Measurements from ENCODE around the gene PRDM16.
A peak's percentile ranks its signal among the peaks of the same experiment; 100 is the strongest.

Gene PRDM16

GRCh38 chr1:3474016-3474415 is 405.0 kb downstream of the PRDM16 start:
- DNase-seq: no peak

GRCh38 chr1:3474421-3474820 is 405.4 kb downstream of the PRDM16 start:
- DNase-seq: no peak

- DNase-seq: no peak
Measured at GRCh38 chr1:3475839-3476573, 407.0 kb downstream of the PRDM16 start.

GRCh38 chr1:3476666-3477065 is 407.7 kb downstream of the PRDM16 start:
- no peak for DNase-seq

- DNase-seq: peak; percentile 50
Measured at GRCh38 chr1:3477241-3477995, 408.4 kb downstream of the PRDM16 start.

- no peak for DNase-seq
Measured at GRCh38 chr1:3478187-3478586, 409.2 kb downstream of the PRDM16 start.

GRCh38 chr1:3479511-3480368 is 410.7 kb downstream of the PRDM16 start:
- DNase-seq: no peak

- no peak for DNase-seq
Measured at GRCh38 chr1:3480369-3480719, 411.3 kb downstream of the PRDM16 start.

- no peak for DNase-seq
Measured at GRCh38 chr1:3481046-3481445, 412.0 kb downstream of the PRDM16 start.

GRCh38 chr1:3481836-3482375 is 412.9 kb downstream of the PRDM16 start:
- no peak for DNase-seq

GRCh38 chr1:3482378-3482849 is 413.4 kb downstream of the PRDM16 start:
- peak; percentile 92 for DNase-seq

- no peak for DNase-seq
Measured at GRCh38 chr1:3483380-3483779, 414.4 kb downstream of the PRDM16 start.

GRCh38 chr1:3483801-3484444 is 414.9 kb downstream of the PRDM16 start:
- DNase-seq: peak; percentile 68

- no peak for DNase-seq
Measured at GRCh38 chr1:3485016-3485415, 416.0 kb downstream of the PRDM16 start.

All from DMS53 (cell line).